HG03280 (cell line): Measurements from ENCODE around the gene LRRC9.

Experiments used
- ATAC-seq: cut with Tn5 transposase; IDR thresholded peaks from one replicate; pipeline ENCODE4 v1.9.1; 2021; ENCODE audit warnings: mild to moderate bottlenecking, moderate library complexity; ENCODE audit not compliant: unreplicated experiment

Gene LRRC9

GRCh38 chr14:59919570-59920377 is at the start of gene LRRC9:
TSS of gene LRRC9 (plus strand) at chr14:59920144.
- ATAC-seq, result no peak

- ATAC-seq, result no peak
Observed at GRCh38 chr14:59870277-59871165, 49.4 kb upstream of the LRRC9 start, which contains the start of gene RTN1. TSS of gene RTN1 (minus strand) at chr14:59870776. CDS start at chr14:59870630, 146 bp downstream.

GRCh38 chr14:59871166-59871495 is 48.8 kb upstream of the LRRC9 start:
- ATAC-seq, result no peak

GRCh38 chr14:59882957-59883356 is 37.0 kb upstream of the LRRC9 start:
- ATAC-seq, result no peak

- no peak for ATAC-seq
Observed at GRCh38 chr14:59890676-59891075, 29.3 kb upstream of the LRRC9 start.

- no peak for ATAC-seq
Observed at GRCh38 chr14:59895721-59896120, 24.2 kb upstream of the LRRC9 start.

- peak; percentile 50 for ATAC-seq
Observed at GRCh38 chr14:59897757-59898383, 22.1 kb upstream of the LRRC9 start.

GRCh38 chr14:59900556-59900955 is 19.4 kb upstream of the LRRC9 start:
- no peak for ATAC-seq

- ATAC-seq, result no peak
Observed at GRCh38 chr14:59904184-59904583, 15.8 kb upstream of the LRRC9 start.

- ATAC-seq, result no peak
Observed at GRCh38 chr14:59905188-59905587, 14.8 kb upstream of the LRRC9 start.

- no peak for ATAC-seq
Observed at GRCh38 chr14:59912443-59912842, 7.5 kb upstream of the LRRC9 start.

- no peak for ATAC-seq
Observed at GRCh38 chr14:59913187-59913586, 6.8 kb upstream of the LRRC9 start.

GRCh38 chr14:59918824-59919569 is 947 bp upstream of the LRRC9 start:
- no peak for ATAC-seq

GRCh38 chr14:59920378-59920683 is 387 bp downstream of the LRRC9 start:
- no peak for ATAC-seq

GRCh38 chr14:59925797-59926196 is 5.9 kb downstream of the LRRC9 start:
- no peak for ATAC-seq

- ATAC-seq, result peak; percentile 65
Observed at GRCh38 chr14:59926534-59926933, 6.6 kb downstream of the LRRC9 start.

GRCh38 chr14:59931237-59931636 is 11.3 kb downstream of the LRRC9 start:
- no peak for ATAC-seq

- no peak for ATAC-seq
Observed at GRCh38 chr14:59936145-59936544, 16.2 kb downstream of the LRRC9 start.

- peak; percentile 76 for ATAC-seq
Observed at GRCh38 chr14:59939828-59940227, 19.9 kb downstream of the LRRC9 start.

- peak; percentile 44 for ATAC-seq
Observed at GRCh38 chr14:59942296-59942862, 22.4 kb downstream of the LRRC9 start.

- ATAC-seq, result no peak
Observed at GRCh38 chr14:59944909-59945308, 25.0 kb downstream of the LRRC9 start.
